NCI-H510A treated with DMSO at 0.1 percent for 48 hours (cell line): ENCODE results near the gene CDCA3.

Experiments used
- DNase-seq: peaks from one replicate; lab custom pipeline; 2025; lab: John Stamatoyannopoulos, UW

Gene CDCA3

DNA sequence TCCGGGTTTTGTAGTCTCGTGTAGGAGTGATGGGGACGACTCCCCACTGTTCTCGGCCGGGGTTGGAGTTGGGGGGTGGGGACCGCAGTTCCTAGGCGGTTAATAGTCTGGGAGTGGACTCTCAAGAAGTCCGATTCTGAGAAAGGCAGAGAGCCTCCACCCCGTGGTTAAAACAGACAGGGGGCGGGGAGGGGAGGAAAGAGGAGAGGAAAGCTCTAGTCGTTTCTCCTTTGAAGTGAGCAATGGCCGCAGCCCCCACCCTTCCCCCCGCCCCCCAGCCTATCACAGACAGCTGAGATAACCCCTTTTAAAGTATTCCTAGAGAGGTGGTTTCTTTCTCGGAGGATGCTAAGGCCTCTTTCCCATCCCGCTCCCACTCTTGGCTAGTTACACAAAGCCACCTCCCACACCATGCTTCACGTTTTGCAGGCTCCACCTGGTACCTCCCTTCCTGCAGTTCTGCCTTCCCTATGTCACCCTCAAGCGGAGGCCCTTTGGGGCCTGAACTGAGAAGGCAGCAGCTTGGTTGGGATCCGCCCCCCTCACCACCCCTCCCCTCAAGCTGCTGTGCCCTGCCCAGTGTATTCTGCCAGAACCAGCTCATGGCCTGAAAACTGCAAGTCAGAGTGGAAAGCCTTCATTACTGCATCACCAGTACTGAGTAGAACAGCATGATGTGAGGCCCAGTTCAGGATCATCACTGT, 1.7 kb upstream of the CDCA3 start:
- peak; percentile 14 for DNase-seq

DNA sequence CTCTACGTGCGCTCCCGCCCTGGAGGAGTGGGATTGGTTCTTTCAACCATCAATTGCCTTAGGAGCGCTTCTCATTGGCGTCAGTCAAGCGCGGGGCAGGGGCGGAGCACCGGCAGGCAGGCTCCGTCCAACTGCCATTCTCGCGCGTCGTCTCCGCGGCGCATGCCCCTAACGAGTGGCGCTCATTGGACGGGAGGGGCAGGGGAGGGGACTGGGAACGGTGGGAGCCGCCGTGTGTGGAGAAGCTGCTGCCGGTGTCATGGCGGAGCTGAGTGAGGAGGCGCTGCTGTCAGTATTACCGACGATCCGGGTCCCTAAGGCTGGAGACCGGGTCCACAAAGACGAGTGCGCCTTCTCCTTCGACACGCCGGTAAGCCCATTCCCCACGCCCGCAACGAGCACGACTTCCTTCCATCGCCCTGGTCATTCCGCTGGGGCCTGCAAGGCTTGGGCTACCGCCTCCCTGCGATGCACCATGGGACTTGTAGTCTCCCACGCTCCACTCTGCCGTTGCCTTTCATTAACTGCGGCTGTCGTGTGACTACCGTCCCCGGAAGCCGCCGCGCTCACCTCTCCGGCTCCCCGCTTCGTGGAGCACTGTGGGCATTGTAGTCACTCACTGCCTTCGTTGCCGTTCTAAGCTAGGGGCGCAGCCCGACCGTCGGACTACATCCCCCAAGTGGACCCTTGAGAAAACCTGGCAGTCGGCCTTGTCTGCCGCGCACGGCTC, 1.0 kb upstream of the CDCA3 start, which contains the start of gene USP5:
USP5 (plus strand) TSS at position 230 of the 730 bp plus-strand sequence; CDS start at position 260, 30 bp downstream.
- DNase-seq, result peak; percentile 90

DNA sequence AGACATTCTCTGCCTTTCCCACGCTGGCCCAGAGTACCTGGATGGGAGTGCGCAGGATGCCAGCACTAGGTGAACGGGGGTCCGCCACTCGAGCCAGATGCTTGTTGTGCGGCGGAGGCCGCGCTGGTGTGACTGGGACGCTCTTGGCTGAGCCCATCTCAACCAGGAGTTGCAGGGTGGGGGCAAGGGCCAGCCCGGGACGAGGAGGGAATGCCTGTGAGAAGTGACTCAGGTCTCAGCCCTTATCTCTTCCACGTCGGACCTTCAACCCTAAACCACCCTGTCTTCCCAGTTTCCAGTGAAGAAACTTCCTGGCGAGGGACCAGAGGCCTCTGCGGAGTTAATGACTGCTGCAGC, 312 bp downstream of the CDCA3 start:
- no peak for DNase-seq

DNA sequence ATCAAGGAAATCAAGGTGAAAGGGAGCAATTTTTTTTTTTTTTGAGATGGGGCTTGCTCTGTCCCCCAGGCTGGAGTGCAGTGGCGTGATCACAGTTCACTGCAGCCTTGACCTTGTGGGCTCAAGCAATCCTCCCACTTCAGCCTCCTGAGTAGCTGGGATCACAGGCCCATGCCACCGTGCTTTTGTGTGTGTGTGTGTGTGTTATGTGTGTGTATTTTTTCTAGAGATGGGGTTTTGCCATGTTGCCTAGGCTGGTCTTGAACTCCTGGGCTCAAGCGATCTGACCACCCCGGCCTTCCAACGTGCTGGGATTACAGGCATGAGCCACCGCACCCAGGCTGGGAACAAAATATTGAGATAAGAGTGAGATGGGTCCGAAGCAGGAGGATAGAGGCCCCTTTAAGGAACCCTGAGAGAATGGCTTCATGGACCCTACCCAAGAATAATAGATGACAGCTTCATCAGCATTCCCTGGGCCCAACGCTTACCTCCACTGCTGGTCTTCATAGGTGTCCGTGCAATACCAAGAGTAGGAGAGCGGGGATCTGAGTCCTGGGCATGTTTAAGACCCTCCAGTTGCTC, 1.0 kb downstream of the CDCA3 start:
- no peak for DNase-seq

DNA sequence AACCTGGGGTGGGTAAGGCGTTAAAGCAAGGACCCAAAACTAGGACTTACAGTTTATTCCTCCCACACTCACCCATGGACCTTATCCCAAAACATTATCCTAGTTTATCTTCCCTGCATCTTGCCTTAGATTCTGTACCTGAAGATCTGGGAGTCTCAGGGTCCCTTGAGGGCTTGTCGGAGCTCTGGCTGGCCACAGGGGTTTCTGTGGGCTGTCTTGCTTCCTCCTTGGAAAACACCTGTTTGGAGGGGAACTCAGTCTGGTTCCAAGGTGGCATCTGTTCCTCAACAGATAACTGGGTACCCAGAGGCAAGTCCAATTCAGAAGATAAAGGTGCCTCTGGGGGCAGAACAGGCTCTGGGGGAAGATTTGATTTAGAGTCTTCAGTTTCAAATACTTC, 1.7 kb downstream of the CDCA3 start:
- no peak for DNase-seq

DNA sequence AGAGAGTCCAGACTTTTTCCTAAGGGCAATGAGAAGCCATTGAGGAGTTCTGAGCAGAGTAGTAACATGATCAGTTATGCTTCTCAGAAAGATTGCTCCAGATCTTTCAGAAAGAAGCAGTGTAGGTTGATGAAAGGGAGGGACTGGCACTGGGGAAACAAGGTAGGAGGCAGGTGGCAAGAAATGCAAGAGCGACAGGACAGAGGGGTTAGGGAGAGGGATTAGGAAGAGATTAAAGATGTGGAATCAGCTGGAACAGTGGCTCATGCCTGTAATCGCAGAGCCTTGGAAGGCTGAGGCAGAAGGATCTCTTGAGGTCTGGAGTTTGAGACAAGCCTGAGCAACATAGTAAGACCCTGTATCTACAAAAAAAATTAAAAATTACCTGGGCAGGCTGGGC, 3.4 kb downstream of the CDCA3 start:
- no peak for DNase-seq

DNA sequence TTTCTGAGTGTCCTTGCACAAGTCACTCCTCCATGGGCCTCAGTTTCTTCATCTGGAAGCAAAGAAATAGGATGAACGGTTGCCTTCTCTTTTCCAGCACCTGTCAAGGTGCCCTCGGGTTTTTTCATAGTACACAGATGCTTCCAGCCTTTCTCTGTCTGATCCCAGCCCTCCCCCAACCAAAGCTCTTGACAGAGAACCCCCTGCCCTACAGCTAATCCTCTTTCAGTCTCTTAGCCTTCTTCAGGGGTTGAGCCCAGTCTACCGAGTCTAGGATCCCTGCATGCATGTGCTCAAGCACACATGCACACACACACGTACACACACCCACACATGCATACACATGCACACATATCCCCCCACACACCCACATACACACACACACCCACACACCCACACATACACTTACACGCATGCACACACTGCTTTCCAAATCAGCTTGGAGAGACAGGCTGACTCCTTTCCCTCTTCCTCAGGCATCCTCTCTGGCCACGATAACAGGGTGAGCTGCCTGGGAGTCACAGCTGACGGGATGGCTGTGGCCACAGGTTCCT, 4.7 kb downstream of the CDCA3 start:
- DNase-seq, result no peak

DNA sequence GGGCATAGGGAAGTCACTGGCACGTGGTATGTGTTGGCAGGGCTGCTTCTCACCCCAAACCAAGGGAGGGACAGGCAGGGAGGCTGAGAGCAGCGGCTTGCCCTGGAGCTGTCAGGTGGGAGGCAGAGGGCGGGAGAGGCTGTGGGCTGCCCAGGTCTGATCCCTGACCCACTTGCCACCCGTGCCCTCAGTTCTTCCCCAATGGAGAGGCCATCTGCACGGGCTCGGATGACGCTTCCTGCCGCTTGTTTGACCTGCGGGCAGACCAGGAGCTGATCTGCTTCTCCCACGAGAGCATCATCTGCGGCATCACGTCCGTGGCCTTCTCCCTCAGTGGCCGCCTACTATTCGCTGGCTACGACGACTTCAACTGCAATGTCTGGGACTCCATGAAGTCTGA, 5.7 kb downstream of the CDCA3 start:
- no peak for DNase-seq

DNA sequence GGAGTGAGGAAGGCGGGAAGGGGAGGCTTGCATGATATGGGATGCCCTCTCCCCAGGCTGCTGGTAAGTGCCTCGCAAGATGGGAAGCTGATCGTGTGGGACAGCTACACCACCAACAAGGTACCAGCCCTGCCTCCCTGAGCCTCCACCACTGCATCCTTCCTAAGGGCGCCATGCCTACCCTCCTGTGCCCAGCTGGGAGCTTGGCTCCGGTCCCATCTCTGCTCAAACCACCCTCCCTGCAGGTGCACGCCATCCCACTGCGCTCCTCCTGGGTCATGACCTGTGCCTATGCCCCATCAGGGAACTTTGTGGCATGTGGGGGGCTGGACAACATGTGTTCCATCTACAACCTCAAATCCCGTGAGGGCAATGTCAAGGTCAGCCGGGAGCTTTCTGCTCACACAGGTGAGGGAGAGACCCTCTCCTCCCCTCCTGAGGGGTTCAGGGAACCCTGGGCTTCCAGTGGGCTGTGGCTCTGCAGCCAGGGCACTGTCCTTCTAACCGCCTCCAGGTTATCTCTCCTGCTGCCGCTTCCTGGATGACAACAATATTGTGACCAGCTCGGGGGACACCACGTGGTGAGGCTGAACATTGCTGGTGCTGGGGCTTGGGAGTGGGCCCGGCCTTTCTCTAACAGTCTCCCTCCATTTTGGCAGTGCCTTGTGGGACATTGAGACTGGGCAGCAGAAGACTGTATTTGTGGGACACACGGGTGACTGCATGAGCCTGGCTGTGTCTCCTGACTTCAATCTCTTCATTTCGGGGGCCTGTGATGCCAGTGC, 7.8 kb downstream of the CDCA3 start:
- DNase-seq, result no peak

DNA sequence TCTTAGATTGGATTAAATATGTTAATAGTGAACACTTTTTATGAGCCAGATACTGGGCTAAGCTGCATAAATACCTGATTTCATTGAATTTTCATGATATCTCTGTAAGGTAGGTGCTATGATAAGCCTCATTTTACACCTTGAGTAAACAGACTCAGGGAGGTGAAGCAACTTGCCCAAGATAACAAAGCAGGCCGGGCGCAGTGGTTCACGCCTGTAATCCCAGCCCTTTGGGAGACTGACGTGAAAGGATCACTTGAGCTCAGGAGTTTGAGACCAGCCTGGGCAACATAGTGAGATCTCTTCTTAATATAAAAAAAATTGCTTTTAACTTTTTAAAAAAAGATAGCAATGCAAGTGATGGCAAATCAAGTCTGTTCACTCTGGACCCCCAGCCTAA, 9.0 kb downstream of the CDCA3 start:
- DNase-seq, result no peak

DNA sequence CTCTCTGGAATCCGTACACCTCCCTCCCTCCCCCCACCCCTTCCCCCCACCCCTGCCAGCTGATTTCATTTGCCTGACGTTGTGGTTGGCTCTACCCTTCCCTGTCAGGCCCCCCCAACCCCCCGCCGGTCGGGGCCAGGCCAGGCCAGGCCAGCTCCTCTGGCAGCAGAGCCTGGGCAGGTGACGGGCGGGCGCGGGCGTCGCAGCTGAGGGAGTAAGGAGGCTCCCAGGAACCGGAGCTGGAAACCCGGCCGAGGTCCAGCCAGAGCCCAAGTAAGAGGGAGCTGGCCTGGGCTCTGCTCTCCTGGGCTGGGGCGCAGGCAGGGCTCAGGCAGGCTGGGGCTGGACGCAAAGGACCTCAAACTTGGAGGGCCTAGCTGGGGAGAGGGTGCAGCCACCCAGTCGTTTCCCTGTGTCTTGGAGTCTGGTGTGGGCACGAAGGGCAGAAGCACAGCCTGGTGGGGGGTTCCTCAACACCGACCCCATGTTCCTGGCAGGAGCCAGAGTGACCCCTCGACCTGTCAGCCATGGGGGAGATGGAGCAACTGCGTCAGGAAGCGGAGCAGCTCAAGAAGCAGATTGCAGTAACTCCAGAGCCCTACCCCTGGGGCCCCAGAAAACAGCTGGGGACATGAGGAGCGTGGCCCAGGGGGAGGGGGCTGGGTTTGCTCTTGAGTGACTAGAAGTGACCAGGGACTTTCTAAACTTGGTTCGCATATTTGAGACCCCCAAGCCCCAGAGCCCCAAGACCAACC, 10.1 kb downstream of the CDCA3 start, which contains the start of gene GNB3:
GNB3 (plus strand) TSS at position 165 of the 755 bp plus-strand sequence; CDS start at position 528, 363 bp downstream.
- DNase-seq, result no peak

DNA sequence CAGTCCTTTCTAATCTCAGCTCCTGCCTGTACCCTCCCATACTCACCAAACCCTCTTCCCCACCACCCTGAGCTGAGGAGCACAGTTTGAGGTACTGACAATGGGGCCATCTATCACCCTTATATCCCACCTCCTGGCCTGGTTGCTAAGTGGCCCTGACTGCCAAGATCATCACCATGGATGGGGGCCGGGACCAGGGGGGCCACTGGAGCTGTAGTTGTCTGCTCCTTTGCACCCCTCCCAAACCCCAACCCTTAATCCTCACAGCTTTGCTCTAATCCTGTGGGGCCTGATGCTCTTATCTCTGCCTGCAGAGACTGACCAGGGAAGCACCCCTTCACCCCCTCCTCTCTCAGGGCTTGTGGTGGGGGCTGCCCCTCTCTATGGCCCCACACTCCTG, 10.8 kb downstream of the CDCA3 start:
- no peak for DNase-seq

DNA sequence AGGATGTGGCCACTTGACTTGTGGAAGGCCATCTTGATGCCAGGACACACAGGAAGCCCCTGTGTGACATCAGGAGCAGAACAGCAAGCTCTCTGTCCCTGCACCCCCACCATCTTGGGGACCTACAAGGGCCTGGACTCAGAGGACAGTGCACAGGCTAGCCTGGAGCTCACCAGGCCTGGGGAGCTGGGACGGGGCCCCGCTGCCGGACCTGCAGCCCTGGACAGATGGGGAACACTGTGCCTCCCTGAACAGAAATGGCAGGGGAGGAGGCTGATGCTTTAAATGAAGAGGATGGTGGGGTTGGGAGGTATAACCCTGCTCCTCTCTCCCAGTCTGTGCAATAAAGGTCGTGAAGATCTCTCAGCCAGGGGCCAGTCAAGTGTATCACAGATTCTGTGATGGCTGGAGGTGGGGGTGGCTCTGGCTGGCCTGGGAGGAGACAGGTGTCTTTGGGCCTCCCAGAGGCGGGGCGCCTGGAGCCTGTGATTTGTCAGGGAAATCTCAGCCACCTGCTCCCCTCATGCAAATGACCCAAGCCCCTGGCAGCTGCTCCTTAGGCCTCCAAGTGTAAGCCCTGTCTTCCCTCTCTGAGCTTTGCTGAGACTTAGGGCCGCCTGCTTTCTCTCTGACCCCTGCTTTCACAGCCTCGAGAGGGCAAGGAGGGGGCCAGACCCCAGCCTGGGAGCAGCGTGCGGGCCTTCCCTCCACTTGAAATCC, 11.4 kb downstream of the CDCA3 start:
- peak; percentile 30 for DNase-seq

DNA sequence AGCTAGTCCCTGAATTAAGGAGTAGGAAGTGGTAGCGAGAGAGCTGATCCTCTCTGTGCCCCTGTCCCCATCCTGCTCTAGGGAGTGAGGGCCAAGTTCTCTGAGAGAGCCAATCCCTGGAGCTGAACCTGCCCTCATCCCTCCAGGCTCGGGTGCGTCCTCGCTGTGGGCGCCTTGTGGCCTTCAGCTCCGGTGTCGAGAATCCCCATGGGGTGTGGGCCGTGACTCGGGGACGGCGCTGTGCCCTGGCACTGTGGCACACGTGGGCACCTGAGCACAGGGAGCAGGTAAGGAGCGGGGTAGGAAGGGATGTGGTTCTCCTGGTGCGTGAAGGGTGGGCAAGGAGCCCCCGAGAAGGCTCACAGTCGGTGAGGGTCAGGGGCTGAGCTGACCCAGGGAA, 12.2 kb downstream of the CDCA3 start:
- no peak for DNase-seq

DNA sequence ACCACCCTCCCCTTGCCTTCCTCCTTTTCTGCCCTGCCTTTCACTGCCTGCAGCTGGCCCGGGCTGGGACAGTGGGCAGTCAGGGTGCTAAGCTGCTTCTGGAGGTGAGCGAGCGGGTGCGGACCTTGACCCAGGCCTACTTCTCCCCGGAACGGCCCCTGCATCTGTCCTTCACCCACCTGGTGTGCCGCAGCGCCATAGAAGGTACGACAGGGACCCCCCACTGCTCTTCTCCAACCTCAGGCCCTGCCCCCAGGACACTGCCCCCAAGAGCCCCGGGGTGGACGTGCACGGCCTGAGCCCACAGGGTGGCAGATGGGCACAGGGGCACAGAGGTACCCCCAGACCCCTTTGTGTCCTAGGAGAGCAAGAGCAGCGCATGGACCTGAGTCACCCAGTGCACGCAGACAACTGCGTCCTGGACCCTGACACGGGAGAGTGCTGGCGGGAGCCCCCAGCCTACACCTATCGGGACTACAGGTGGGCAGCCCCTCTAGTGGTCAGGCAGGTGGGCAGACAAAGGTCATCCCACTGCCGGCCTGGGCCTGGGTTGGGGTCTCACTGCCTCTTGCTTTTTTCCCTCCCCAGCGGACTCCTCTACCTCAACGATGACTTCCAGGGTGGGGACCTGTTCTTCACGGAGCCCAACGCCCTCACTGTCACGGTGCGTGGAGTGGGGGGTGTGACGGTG, 13.6 kb downstream of the CDCA3 start:
- no peak for DNase-seq

DNA sequence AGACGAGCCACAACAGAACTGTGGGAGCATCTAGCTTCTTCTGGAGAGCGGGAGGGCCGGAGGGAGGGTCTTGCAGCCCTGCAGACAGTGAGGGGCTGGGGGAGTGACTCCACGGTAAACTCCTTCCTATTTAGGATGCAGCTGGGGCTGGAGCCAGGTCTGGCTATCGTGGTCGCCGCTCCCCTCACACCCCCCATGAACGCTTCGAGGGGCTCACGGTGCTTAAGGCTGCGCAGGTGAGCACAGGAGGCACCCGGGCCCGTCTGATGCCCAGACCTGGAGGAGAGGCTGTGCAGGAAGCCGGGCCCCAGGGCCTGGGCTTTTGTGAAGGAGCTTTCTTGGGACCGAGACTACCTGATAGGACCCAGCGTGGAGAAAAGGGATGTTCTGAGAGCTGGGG, 14.2 kb downstream of the CDCA3 start:
- DNase-seq, result no peak

DNA sequence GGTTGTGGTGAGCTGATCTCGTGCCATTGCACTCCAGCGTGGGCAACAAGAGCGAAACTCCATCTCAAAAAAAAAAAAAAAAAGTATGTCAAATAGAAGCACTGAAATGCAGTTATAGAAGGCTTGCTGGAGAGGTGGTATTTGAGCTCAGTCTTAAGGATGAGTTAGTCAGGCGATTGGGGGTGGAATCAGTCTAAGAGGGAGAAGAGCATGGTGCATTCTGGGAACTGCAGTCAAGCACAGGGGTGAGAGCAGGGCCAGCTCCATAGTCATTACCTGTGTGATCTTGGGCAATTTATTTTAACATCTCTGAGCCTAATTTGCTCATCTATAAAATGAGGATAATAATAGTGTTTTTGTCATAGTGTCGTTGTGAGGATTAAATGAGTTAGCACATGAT, 16.2 kb downstream of the CDCA3 start:
- DNase-seq, result no peak

DNA sequence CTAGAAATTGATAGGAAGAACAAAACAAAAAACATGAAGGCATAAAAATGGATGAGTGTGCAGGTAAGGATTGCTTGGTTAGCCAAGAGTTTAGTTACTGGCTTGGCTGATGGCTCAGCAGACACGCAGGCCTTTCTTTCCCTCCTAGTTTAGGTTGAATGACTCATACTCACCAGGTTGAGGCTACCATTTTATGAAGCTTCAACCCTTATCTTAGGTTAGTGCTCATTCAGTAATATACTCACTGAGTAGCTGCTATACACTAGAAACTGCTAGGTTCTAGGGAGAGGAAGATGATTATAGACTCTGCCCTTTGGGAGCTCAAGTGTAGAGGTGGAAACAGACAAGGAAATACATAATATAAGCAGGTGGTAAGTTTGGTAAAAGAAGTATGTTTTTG, 16.8 kb downstream of the CDCA3 start:
- no peak for DNase-seq

DNA sequence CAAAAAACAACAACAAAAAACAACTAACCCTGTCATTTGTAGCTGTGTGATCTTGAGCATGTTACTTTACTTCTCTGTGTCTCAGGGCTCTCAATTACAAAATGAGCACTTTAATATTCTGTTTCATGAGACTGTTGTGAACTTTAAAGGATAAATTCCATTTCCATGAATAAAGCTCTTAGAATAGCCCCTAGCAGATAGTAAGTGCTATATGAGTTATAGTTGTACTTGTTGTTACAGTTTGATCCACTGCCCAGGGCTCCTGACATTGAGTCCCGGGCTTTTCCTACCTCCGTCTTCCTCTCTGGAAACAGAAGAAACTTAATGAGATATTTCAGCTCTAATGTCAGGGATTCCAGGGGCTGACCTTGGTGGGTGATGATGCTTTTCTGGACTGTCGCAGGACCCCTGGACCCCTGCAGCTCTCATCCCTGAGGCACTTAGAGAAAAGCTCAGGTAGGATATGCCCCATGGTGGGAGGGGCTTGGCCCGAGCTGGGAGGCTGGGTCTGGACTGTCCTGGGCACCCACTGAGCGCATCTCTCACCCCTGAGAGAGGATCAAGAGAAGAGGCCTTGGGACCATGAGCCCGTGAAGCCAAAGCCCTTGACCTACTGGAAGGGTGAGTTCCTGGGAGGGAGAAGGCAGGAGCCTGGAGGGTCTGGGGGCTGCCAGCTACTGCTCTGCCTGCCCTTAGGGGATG, 17.7 kb downstream of the CDCA3 start:
- no peak for DNase-seq

DNA sequence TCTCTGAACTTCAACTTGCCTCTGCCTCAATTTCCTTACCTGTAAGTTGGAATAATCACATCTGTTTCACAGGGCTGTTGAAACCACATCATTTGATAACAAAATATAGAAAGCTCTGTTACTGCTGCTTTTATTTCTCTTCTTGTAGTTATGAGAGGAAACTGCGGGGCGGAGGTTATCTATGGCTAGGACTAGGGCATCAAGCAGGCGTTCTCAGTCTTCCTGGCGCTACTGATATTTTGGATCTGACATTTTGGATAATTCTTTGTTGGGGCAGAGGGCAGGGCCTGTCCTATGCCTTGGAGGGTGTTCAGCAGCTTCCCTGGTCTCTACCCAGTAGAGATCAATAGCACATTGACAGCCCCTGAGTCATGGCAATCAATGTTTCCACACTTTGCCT, 19.0 kb downstream of the CDCA3 start:
- no peak for DNase-seq
